IPS-18c (cell line): Measurements from ENCODE around the gene SP9.

Experiments used
- H3K4me3 ChIP-seq: 2 replicates; pipeline ENCODE4 v1.7.0; 2013; ENCODE audit warnings: low read depth, mild to moderate bottlenecking, low read length, moderate library complexity; ENCODE audit not compliant: insufficient read depth
- H3K9me3 ChIP-seq: one replicate; pipeline ENCODE4 v1.6.1; 2013; ENCODE audit warnings: mild to moderate bottlenecking, low read length, moderate library complexity; ENCODE audit not compliant: control insufficient read depth, insufficient read depth

Gene SP9

GRCh38 chr2:174331595-174332216, 3.0 kb upstream of the SP9 start:
- H3K9me3 ChIP-seq = no peaks in the 10 kb centered on the region
- H3K4me3 ChIP-seq = no peak overlapping the region

- H3K4me3 ChIP-seq = no peak overlapping the region
Measured at GRCh38 chr2:174332217-174332963, 2.4 kb upstream of the SP9 start.

GRCh38 chr2:174333017-174333371, 1.8 kb upstream of the SP9 start:
- Histone ChIP-seq H3K4me3 (no peak overlapping the region), H3K9me3 (no peaks in the 10 kb centered on the region)

More at GRCh38 chr2:174332217-174332963, 2.4 kb upstream of the SP9 start:
- no peaks in the 10 kb centered on the region for H3K9me3 ChIP-seq

- Histone ChIP-seq H3K9me3 (no peaks in the 10 kb centered on the region), H3K4me3 (peak overlapping the region; percentile 11; the same call in 1 of the 2 replicates)
Measured at GRCh38 chr2:174333372-174334277, 1.1 kb upstream of the SP9 start.

- H3K9me3 ChIP-seq = no peaks in the 10 kb centered on the region
- H3K4me3 ChIP-seq = 0 out of 2 replicates have a peak overlapping the region, but pooled peaks have one; percentile 11
Measured at GRCh38 chr2:174334278-174334715, 457 bp upstream of the SP9 start.

- Histone ChIP-seq H3K4me3 (peak overlapping the region; percentile 56), H3K9me3 (no peaks in the 10 kb centered on the region)
Measured at GRCh38 chr2:174335254-174335987, 667 bp downstream of the SP9 start.

- no peaks in the 10 kb centered on the region for H3K9me3 ChIP-seq
- H3K4me3 ChIP-seq = peak overlapping the region; percentile 56
Measured at GRCh38 chr2:174335988-174336500, 1.3 kb downstream of the SP9 start.

- peak overlapping the region; percentile 56 for H3K4me3 ChIP-seq
- no peaks in the 10 kb centered on the region for H3K9me3 ChIP-seq
Measured at GRCh38 chr2:174336501-174337336, 2.0 kb downstream of the SP9 start.

- peak overlapping the region; percentile 56 for H3K4me3 ChIP-seq
Measured at GRCh38 chr2:174337337-174338146, 2.8 kb downstream of the SP9 start.

GRCh38 chr2:174338147-174338605, 3.4 kb downstream of the SP9 start:
- H3K9me3 ChIP-seq = no peaks in the 10 kb centered on the region
- no peak overlapping the region for H3K4me3 ChIP-seq

More at GRCh38 chr2:174337337-174338146, 2.8 kb downstream of the SP9 start:
- no peaks in the 10 kb centered on the region for H3K9me3 ChIP-seq

GRCh38 chr2:174338671-174339560, 4.2 kb downstream of the SP9 start:
- Histone ChIP-seq H3K9me3 (no peaks in the 10 kb centered on the region), H3K4me3 (no peak overlapping the region)

- Histone ChIP-seq H3K4me3 (peak overlapping the region; percentile 47), H3K9me3 (no peaks in the 10 kb centered on the region)
Measured at GRCh38 chr2:174339561-174340399, 5.0 kb downstream of the SP9 start.

- Histone ChIP-seq H3K4me3 (peak overlapping the region; percentile 47), H3K9me3 (no peaks in the 10 kb centered on the region)
Measured at GRCh38 chr2:174340400-174341292, 5.9 kb downstream of the SP9 start.
